Neural crest cell (in vitro differentiated cells): ENCODE measurements around the gene GRHPR. TPM values are rescaled to one million over a fixed set of nuclear protein-coding genes. Genes with fewer than 3 reads are reported as not detected.

Source experiments
- DNase-seq: peaks from one replicate; pipeline ENCODE4 v3.0.0; 2021; ENCODE audit warnings: low read depth, mixed read lengths, low spot score
- H3K27ac Mint-ChIP-seq: one replicate; pipeline ENCODE4 v1.8.0; 2021; ENCODE audit warnings: mild to moderate bottlenecking, mixed read lengths; ENCODE audit not compliant: unreplicated experiment
- H3K27me3 Mint-ChIP-seq: 2 replicates; pipeline ENCODE4 v1.8.0; 2021; ENCODE audit warnings: low read depth, mild to moderate bottlenecking, mixed read lengths
- H3K36me3 Mint-ChIP-seq: 2 replicates; pipeline ENCODE4 v1.8.0; 2021; ENCODE audit warnings: low read depth, mild to moderate bottlenecking, mixed read lengths
- H3K4me1 Mint-ChIP-seq: 2 replicates; pipeline ENCODE4 v1.8.0; 2021; ENCODE audit warnings: mixed read lengths
- H3K4me3 Mint-ChIP-seq: one replicate; pipeline ENCODE4 v1.8.0; 2021; ENCODE audit warnings: mild to moderate bottlenecking, mixed read lengths
- H3K9me3 Mint-ChIP-seq: 2 replicates; pipeline ENCODE4 v1.8.0; 2021; ENCODE audit warnings: mixed read lengths
- total RNA-seq: library from RNA; stranded (reverse); gene quantifications from 2 replicates; pipeline ENCODE4 v1.2.1, GENCODE V29; 2021
- TF ChIP-seq, protein P1 (sequence below): fragments of 200-600 bp; sonication (generic); conservative IDR thresholded peaks from 2 replicates; pipeline ENCODE4 v1.5.0; 2021; ENCODE audit warnings: antibody characterized with exemption, mild to moderate bottlenecking

Gene GRHPR
- total RNA-seq, 1 donor from 2014 or later = 120 TPM

DNA sequence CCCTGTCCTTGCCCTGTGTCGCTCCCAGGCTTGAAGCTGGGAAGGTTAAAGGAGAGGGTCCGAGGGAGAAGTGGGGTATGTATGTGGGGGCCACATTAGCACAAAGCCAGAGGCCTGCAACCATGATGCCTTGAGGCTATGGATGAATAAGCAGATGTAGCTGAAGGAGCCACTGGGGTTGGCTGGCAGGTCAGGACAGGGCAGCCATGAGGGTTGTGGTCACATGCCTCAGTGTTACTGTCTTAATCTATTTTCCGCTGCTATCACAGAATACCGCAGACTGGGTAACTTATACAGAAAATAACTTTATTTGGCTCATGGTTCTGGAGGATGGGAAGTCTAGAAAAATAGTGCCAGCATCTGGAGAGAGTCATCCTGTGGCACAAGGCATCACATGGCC, 9.2 kb upstream of the GRHPR start:
- Mint-ChIP-seq H3K27ac (peak overlapping the region; percentile 24), H3K36me3 (no peaks in the 10 kb centered on the region), H3K4me1 (peaks cover 16% of the 10 kb centered on the region), H3K9me3 (no peaks in the 10 kb centered on the region), H3K27me3 (no peaks in the 10 kb centered on the region), H3K4me3 (no peak overlapping the region)
- TF ChIP-seq, protein P1, sequence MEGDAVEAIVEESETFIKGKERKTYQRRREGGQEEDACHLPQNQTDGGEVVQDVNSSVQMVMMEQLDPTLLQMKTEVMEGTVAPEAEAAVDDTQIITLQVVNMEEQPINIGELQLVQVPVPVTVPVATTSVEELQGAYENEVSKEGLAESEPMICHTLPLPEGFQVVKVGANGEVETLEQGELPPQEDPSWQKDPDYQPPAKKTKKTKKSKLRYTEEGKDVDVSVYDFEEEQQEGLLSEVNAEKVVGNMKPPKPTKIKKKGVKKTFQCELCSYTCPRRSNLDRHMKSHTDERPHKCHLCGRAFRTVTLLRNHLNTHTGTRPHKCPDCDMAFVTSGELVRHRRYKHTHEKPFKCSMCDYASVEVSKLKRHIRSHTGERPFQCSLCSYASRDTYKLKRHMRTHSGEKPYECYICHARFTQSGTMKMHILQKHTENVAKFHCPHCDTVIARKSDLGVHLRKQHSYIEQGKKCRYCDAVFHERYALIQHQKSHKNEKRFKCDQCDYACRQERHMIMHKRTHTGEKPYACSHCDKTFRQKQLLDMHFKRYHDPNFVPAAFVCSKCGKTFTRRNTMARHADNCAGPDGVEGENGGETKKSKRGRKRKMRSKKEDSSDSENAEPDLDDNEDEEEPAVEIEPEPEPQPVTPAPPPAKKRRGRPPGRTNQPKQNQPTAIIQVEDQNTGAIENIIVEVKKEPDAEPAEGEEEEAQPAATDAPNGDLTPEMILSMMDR = no peak
- no peak for DNase-seq

DNA sequence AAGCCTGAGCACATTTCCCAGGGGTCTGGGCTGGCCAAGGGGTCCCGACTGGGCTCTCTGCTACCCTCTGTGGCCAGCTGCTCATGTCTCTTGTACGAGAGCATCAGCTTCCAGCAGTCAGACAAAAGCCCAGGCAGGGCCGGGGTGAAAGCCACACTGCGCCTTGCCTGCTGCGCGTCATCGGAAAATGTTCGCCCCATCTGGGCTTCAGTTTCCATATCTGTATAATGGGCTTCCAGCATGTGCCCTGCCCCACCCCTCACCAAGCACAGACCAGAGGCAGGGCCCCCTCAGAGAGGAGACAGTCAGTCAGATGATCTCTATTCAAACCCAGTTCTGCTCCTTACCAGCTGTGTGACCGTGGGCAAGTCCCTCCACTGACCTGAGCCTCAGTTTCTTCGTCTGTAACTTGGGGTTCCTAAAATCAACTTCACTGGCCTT, 8.0 kb upstream of the GRHPR start:
- H3K27ac Mint-ChIP-seq = peak overlapping the region; percentile 50
- peaks cover 16% of the 10 kb centered on the region for H3K4me1 Mint-ChIP-seq
- no peak overlapping the region for H3K4me3 Mint-ChIP-seq
- H3K9me3 Mint-ChIP-seq = no peaks in the 10 kb centered on the region
- H3K27me3 Mint-ChIP-seq = no peaks in the 10 kb centered on the region
- TF ChIP-seq, protein P1 = no peak
- H3K36me3 Mint-ChIP-seq = no peaks in the 10 kb centered on the region
- no peak for DNase-seq

DNA sequence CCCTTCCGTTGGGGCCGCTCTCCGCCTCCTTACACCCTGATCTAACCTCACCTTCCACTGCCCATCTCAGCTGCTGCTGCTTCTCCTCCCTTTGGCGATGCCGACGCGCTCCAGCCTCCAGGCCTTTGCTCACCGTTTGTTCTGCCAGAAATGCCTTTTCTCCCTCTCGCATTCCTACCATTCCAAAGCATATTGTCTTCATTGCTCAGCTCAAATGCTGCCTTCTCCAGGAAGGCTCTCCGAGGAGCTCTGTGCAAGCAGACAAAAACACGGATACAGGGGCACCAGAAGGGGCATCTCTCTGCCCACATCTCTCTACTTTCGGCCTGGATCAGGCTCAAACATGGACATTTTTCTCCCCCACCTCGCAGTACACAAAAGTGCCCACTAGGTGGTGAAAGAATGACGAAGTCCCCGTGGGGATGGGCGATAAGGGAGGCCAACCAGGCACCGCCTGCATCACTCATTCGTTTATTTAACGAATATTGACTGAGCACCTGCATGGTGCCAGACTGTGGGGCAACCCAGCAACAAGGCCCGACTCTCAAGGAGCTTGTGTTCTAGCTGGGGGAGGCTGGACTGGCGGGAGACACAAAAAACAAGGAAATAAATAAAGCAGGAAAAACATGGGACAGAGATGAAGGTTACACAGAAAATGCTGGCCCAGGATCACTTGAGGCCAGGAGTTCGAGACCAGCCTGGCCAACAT, 7.3 kb upstream of the GRHPR start:
- no peaks in the 10 kb centered on the region for H3K9me3 Mint-ChIP-seq

DNA sequence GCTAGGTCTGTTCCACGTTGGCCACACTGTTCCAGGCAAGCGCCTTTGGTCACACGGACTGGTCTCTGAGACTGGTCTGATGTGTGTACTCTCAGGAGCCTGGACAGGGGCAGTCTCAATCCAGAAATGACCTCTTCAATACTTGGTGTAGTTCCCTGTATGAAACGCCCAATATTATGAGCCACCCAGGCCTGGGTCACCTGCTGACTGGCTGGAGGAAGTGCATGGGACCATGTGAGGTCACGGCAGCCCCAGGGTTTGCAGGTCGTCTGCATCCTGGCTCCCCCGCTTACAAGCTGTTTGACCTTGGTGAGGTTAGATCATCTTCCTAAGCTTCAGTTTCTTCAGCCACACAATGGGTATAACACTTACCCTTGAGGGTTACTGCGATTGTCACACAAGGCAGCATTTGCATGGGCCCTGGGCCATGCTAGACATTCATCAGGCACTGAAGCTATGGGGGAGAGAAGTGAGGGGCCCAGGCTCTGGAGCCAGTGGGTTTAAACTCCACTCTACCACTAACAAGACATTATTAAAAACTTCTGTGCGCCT, 5.2 kb upstream of the GRHPR start:
- no peak overlapping the region for H3K27ac Mint-ChIP-seq
- no peak for DNase-seq
- H3K4me1 Mint-ChIP-seq = peaks cover 20% of the 10 kb centered on the region

More for the DNA sequence above, 7.3 kb upstream of the GRHPR start:
- Mint-ChIP-seq H3K4me1 (peaks cover 16% of the 10 kb centered on the region), H3K27ac (peak overlapping the region; percentile 53), H3K27me3 (no peaks in the 10 kb centered on the region), H3K4me3 (peak overlapping the region; percentile 62), H3K36me3 (no peaks in the 10 kb centered on the region)
- TF ChIP-seq, protein P1 = peak; percentile 85
- DNase-seq = peak; percentile 90

DNA sequence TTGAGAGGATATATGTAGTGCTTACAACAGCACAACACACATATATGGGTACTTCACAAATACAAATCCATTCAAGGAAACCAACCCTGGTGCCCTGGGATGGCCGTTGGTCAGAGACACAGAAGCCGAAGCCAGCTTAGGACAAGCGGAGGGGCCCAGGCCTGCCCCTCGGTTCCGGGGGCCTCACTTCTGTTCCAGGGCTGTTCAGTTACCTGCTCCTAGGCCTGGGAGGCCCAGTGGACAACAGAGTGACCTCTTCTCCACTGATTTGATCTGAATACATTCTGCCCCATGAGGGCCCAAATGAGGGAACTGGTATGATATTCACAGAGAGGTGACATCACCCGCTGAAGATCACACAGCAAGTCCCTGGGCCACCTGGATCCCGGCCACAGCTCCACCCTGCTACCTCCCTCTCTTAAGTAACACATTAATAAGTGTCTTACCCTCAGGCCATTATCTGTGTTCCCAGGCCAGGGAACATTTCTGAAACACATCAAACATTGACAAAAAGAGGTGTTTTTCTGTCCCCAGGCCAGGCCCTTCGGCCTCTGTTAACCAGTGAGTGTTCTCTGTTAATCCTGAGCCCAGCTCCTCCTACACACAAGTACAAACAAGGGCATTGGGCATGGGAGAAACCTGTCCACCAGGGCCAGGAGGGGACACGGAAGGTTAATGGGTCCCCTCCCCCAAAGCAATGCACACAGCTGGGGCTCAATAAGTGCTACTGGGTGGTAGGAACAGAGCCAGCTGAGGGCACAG, 4.5 kb upstream of the GRHPR start:
- no peaks in the 10 kb centered on the region for H3K27me3 Mint-ChIP-seq
- DNase-seq = no peak
- no peak overlapping the region for H3K27ac Mint-ChIP-seq
- no peaks in the 10 kb centered on the region for H3K36me3 Mint-ChIP-seq
- H3K9me3 Mint-ChIP-seq = no peaks in the 10 kb centered on the region
- H3K4me1 Mint-ChIP-seq = peaks cover 22% of the 10 kb centered on the region
- TF ChIP-seq, protein P1 = no peak
- H3K4me3 Mint-ChIP-seq = peak overlapping the region; percentile 57

More for the DNA sequence above, 5.2 kb upstream of the GRHPR start:
- H3K9me3 Mint-ChIP-seq = no peaks in the 10 kb centered on the region
- H3K4me3 Mint-ChIP-seq = no peak overlapping the region
- H3K27me3 Mint-ChIP-seq = no peaks in the 10 kb centered on the region
- H3K36me3 Mint-ChIP-seq = no peaks in the 10 kb centered on the region
- TF ChIP-seq, protein P1 = no peak
